ENCODE measurements around the gene KIAA1549. TPM values are rescaled to one million over a fixed set of nuclear protein-coding genes. Genes with fewer than 3 reads are reported as not detected.

KIAA1549 gene
- total RNA-seq, 2 experiments from 2014 or later = not detected

DNA sequence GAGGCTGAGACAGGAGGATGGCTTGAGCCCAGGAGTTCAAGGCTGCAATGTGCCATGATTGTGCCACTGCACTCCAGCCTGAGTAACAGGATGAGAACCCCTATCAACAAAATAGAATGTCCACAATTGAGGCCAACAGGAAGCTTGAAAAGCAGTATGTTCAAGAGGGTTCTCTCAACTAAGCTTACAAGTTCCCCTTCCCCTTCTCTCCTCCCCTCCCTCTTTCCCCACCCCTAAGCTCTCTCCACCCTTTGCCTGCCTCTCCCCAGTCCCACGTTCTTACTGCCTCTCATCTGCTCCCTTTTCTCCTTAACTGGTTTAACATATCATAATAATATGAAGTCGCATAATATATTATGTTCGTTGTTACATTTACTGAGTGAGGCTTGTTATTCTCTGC is 35.4 kb downstream of the KIAA1549 start:
- no peaks in the 10 kb centered on the region for H3K27me3 Mint-ChIP-seq
- DNase-seq (no peak), ATAC-seq (ENCODE audit: poor library complexity) (no peak)
- CTCF ChIA-PET = no interaction called here
- no peak overlapping the region for H3K4me3 Mint-ChIP-seq
- Histone ChIP-seq H3K36me3 (ENCODE audit: insufficient read depth, low read length) (no peaks in the 10 kb centered on the region), H3K4me3 (ENCODE audit: low read length) (no peak overlapping the region), H3K27ac (ENCODE audit: low read depth in 1 of 2, low read length in 2 of 2) (no peak overlapping the region), H3K27me3 (ENCODE audit: control insufficient read depth in 1 of 2, insufficient read depth in 2 of 2, low read length in 2 of 2) (peaks cover 0 to 2% of the 10 kb centered on the region in 2 experiments), H3K9me3 (ENCODE audit: control insufficient read depth in 1 of 2, insufficient read depth in 1 of 2, low read length in 2 of 2) (no peaks in the 10 kb centered on the region), H3K4me1 (ENCODE audit: insufficient read depth, low read length) (no peaks in the 10 kb centered on the region)
- intact Hi-C loops (cut with DNase I, micrococcal nuclease) = no loop called here
- H3K36me3 Mint-ChIP-seq (ENCODE audit: low read depth) = no peaks in the 10 kb centered on the region
- POLR2A ChIA-PET = no interaction called here
- no peak overlapping the region for H3K27ac Mint-ChIP-seq
- H3K9me3 Mint-ChIP-seq = no peaks in the 10 kb centered on the region
- H3K4me1 Mint-ChIP-seq (ENCODE audit: low read depth) = no peaks in the 10 kb centered on the region
- TF ChIP-seq, protein P1, sequence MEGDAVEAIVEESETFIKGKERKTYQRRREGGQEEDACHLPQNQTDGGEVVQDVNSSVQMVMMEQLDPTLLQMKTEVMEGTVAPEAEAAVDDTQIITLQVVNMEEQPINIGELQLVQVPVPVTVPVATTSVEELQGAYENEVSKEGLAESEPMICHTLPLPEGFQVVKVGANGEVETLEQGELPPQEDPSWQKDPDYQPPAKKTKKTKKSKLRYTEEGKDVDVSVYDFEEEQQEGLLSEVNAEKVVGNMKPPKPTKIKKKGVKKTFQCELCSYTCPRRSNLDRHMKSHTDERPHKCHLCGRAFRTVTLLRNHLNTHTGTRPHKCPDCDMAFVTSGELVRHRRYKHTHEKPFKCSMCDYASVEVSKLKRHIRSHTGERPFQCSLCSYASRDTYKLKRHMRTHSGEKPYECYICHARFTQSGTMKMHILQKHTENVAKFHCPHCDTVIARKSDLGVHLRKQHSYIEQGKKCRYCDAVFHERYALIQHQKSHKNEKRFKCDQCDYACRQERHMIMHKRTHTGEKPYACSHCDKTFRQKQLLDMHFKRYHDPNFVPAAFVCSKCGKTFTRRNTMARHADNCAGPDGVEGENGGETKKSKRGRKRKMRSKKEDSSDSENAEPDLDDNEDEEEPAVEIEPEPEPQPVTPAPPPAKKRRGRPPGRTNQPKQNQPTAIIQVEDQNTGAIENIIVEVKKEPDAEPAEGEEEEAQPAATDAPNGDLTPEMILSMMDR (IDR thresholded peaks at IDR 0.05) = no peak

DNA sequence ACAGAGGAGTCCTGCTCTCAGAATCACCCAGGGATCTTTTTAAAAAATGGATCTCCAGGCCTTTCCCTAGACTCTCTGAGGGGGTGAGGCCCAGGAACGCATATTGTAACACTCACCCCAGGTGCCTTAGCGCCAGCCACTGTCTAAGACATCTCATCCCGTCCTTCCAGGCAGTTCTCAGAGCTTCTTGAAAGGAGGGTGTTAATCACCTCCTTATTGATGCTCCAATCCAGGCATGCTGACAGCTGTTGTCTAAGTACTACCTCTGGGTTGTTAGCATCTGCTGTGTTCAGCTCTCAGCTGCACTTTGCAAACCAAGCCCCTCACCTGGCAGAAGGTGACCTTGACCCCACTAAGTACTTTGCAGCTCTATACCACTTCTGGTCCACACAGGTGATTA is 36.0 kb downstream of the KIAA1549 start:
- intact Hi-C loops (cut with DNase I, micrococcal nuclease) = no loop called here
- H3K36me3 ChIP-seq (ENCODE audit: insufficient read depth, low read length) = no peaks in the 10 kb centered on the region
- no peaks in the 10 kb centered on the region for H3K36me3 Mint-ChIP-seq (ENCODE audit: low read depth)

GRCh38 chr7:138944592-138944991 is 36.6 kb downstream of the KIAA1549 start:
- no peaks in the 10 kb centered on the region for H3K4me1 ChIP-seq (ENCODE audit: insufficient read depth, low read length)
- no peaks in the 10 kb centered on the region for H3K36me3 ChIP-seq (ENCODE audit: insufficient read depth, low read length)
- intact Hi-C loops (cut with DNase I, micrococcal nuclease) = no loop called here
- no peak overlapping the region for H3K27ac ChIP-seq (ENCODE audit: low read depth in 1 of 2, low read length in 2 of 2)
- H3K36me3 Mint-ChIP-seq (ENCODE audit: low read depth) = no peaks in the 10 kb centered on the region
- CTCF ChIA-PET = no interaction called here
- H3K4me3 ChIP-seq (ENCODE audit: low read length) = no peak overlapping the region
- no peaks in the 10 kb centered on the region for H3K9me3 Mint-ChIP-seq
- ATAC-seq (ENCODE audit: poor library complexity) (no peak), DNase-seq (no peak)
- POLR2A ChIA-PET = no interaction called here
- peaks cover 0 to 2% of the 10 kb centered on the region in 2 experiments for H3K27me3 ChIP-seq (ENCODE audit: control insufficient read depth in 1 of 2, insufficient read depth in 2 of 2, low read length in 2 of 2)
- H3K27me3 Mint-ChIP-seq = no peaks in the 10 kb centered on the region
- H3K4me1 Mint-ChIP-seq (ENCODE audit: low read depth) = no peaks in the 10 kb centered on the region
- no peak overlapping the region for H3K4me3 Mint-ChIP-seq
- no peaks in the 10 kb centered on the region for H3K9me3 ChIP-seq (ENCODE audit: control insufficient read depth in 1 of 2, insufficient read depth in 1 of 2, low read length in 2 of 2)
- TF ChIP-seq, protein P1 (IDR thresholded peaks at IDR 0.05) = no peak
- H3K27ac Mint-ChIP-seq = no peak overlapping the region

More for the DNA sequence above, 36.0 kb downstream of the KIAA1549 start:
- H3K4me3 ChIP-seq (ENCODE audit: low read length) = no peak overlapping the region
- peaks cover 0 to 2% of the 10 kb centered on the region in 2 experiments for H3K27me3 ChIP-seq (ENCODE audit: control insufficient read depth in 1 of 2, insufficient read depth in 2 of 2, low read length in 2 of 2)
- ATAC-seq (ENCODE audit: poor library complexity) (no peak), DNase-seq (no peak)
- CTCF ChIA-PET = no interaction called here
- H3K27ac ChIP-seq (ENCODE audit: low read depth in 1 of 2, low read length in 2 of 2) = no peak overlapping the region
- no peaks in the 10 kb centered on the region for H3K9me3 ChIP-seq (ENCODE audit: control insufficient read depth in 1 of 2, insufficient read depth in 1 of 2, low read length in 2 of 2)
- POLR2A ChIA-PET = no interaction called here
- H3K9me3 Mint-ChIP-seq = no peaks in the 10 kb centered on the region
- no peaks in the 10 kb centered on the region for H3K27me3 Mint-ChIP-seq
- no peaks in the 10 kb centered on the region for H3K4me1 ChIP-seq (ENCODE audit: insufficient read depth, low read length)
- H3K4me1 Mint-ChIP-seq (ENCODE audit: low read depth) = no peaks in the 10 kb centered on the region
- H3K27ac Mint-ChIP-seq = no peak overlapping the region
- no peak overlapping the region for H3K4me3 Mint-ChIP-seq
- TF ChIP-seq, protein P1 (IDR thresholded peaks at IDR 0.05) = no peak

Measured in CD4-positive, alpha-beta T cell (primary cell).